NCI-H2171 (cell line): ENCODE results near the gene NUTM2E.
"Not testable (repeated sequence)": the region's sequence is repeated elsewhere in the genome, so short reads cannot be mapped to it uniquely, and the experiment has no call there.

ENCODE experiments used
- DNase-seq: peaks from one replicate; lab custom pipeline; 2025; lab: John Stamatoyannopoulos, UW

The NUTM2E gene

GRCh38 chr10:79866903-79867551 is 40.5 kb downstream of the NUTM2E start:
- not testable (repeated sequence) for DNase-seq

- DNase-seq = not testable (repeated sequence)
These were observed 41.5 kb downstream of the NUTM2E start for GRCh38 chr10:79868023-79868422.

- not testable (repeated sequence) for DNase-seq
These were observed 43.0 kb downstream of the NUTM2E start for GRCh38 chr10:79869439-79870097.

- not testable (repeated sequence) for DNase-seq
These were observed 45.2 kb downstream of the NUTM2E start for GRCh38 chr10:79871729-79872128.
